NT2/D1 (cell line): ENCODE data around the gene USP6NL.

Source experiments
- SUZ12 ChIP-seq: IDR thresholded peaks from 2 replicates; pipeline ENCODE4 v1.6.1; 2011; ENCODE audit not compliant: insufficient read length, insufficient read depth; ENCODE audit errors: extremely low read depth
- YY1 ChIP-seq: IDR thresholded peaks from 2 replicates; pipeline ENCODE4 v1.6.1; 2011; ENCODE audit not compliant: insufficient read length, insufficient read depth

- TF ChIP-seq YY1 (no peak), SUZ12 (no peak)
Observed at GRCh38 chr10:11429439-11430052, 181.9 kb downstream of the USP6NL start.
